Measurements from ENCODE around the gene WNT3A. TPM values are rescaled to one million over a fixed set of nuclear protein-coding genes. Genes with fewer than 3 reads are reported as not detected.

WNT3A gene
- total RNA-seq, 1 experiment from 2014 or later: 1.0 TPM

DNA sequence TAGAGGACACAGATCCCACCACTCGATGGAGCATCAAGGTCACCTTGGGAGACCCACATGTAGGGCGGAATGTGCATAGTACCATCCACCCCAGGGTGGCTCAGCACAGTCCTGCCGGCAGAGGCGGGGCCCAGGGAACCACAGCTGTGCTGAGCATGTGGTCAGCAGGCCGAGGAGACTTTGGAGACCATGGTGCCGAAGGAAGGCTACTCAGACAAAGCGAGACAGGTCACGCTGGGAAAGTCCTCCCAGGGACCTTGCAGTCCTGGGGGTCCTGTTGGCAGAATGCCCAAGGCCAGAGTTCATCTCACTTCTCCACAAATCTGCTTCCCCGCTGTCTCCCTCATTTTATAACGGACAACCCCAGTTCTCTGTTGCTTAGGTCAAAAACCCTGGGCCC is 22.5 kb downstream of the WNT3A start:
- ChIA-PET POLR2A (ENCODE audit: unreplicated experiment) (no interaction called here), CTCF (no interaction called here)
- H3K9me3 ChIP-seq (ENCODE audit: low read length): peaks cover 7% of the 10 kb centered on the region

GRCh38 chr1:228030451-228031201 is 23.8 kb downstream of the WNT3A start:
- Histone ChIP-seq H3K36me3 (ENCODE audit: low read depth, low read length) (no peaks in the 10 kb centered on the region), H2AFZ (ENCODE audit: low read length) (no peak overlapping the region), H3K9me2 (replicated peaks; ENCODE audit: low read length) (no peaks in the 10 kb centered on the region), H3F3A (ENCODE audit: low read length, unreplicated experiment) (no peaks in the 10 kb centered on the region), H3K9ac (ENCODE audit: low read length) (no peak overlapping the region), H3K27me3 (ENCODE audit: low read length) (no peaks in the 10 kb centered on the region), H3K79me2 (ENCODE audit: low read length) (no peaks in the 10 kb centered on the region), H3K9me3 (ENCODE audit: low read length) (peaks cover 7% of the 10 kb centered on the region), H4K20me1 (ENCODE audit: low read length) (no peaks in the 10 kb centered on the region), H3K4me2 (ENCODE audit: low read length) (no peak overlapping the region), H3K4me3 (ENCODE audit: low read length) (no peak overlapping the region), H3K27ac (ENCODE audit: low read length) (no peak overlapping the region), H3K4me1 (ENCODE audit: insufficient read depth, low read length) (no peaks in the 10 kb centered on the region)
- TF ChIP-seq, protein P1, sequence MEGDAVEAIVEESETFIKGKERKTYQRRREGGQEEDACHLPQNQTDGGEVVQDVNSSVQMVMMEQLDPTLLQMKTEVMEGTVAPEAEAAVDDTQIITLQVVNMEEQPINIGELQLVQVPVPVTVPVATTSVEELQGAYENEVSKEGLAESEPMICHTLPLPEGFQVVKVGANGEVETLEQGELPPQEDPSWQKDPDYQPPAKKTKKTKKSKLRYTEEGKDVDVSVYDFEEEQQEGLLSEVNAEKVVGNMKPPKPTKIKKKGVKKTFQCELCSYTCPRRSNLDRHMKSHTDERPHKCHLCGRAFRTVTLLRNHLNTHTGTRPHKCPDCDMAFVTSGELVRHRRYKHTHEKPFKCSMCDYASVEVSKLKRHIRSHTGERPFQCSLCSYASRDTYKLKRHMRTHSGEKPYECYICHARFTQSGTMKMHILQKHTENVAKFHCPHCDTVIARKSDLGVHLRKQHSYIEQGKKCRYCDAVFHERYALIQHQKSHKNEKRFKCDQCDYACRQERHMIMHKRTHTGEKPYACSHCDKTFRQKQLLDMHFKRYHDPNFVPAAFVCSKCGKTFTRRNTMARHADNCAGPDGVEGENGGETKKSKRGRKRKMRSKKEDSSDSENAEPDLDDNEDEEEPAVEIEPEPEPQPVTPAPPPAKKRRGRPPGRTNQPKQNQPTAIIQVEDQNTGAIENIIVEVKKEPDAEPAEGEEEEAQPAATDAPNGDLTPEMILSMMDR (conservative IDR thresholded peaks at IDR 0.05; ENCODE audit: low read depth, low read length): no peak
- TF ChIP-seq EZH2phosphoT487 (IDR thresholded peaks at IDR 0.05; ENCODE audit: borderline replicate concordance, low read length) (no peak), EZH2 (IDR thresholded peaks at IDR 0.05; ENCODE audit: low read length, unreplicated experiment) (no peak)
- CTCF ChIA-PET: interaction anchor here (0.6 kb wide), 1 partner anchor 31 kb away, joined by 3 read pairs; no protein-coding TSS in a partner anchor
- POLR2A ChIA-PET (ENCODE audit: unreplicated experiment): interaction anchor here (0.6 kb wide), 1 partner anchor 14 kb away, joined by 7 read pairs; no protein-coding TSS in a partner anchor
- intact Hi-C loops (cut with micrococcal nuclease): no loop called here
- no peak for DNase-seq
- BruUV-seq (replicated peaks): no TSS peak
- ATAC-seq: no peak

More for the DNA sequence above, 22.5 kb downstream of the WNT3A start:
- Histone ChIP-seq H3F3A (ENCODE audit: low read length, unreplicated experiment) (no peaks in the 10 kb centered on the region), H3K4me1 (ENCODE audit: insufficient read depth, low read length) (no peaks in the 10 kb centered on the region), H3K27ac (ENCODE audit: low read length) (no peak overlapping the region), H3K9me2 (replicated peaks; ENCODE audit: low read length) (no peaks in the 10 kb centered on the region), H3K79me2 (ENCODE audit: low read length) (no peaks in the 10 kb centered on the region), H3K9ac (ENCODE audit: low read length) (no peak overlapping the region), H4K20me1 (ENCODE audit: low read length) (no peaks in the 10 kb centered on the region), H3K4me2 (ENCODE audit: low read length) (no peak overlapping the region), H3K27me3 (ENCODE audit: low read length) (no peaks in the 10 kb centered on the region; the same call in 1 of the 2 replicates), H3K36me3 (ENCODE audit: low read depth, low read length) (no peaks in the 10 kb centered on the region), H2AFZ (ENCODE audit: low read length) (no peak overlapping the region), H3K4me3 (ENCODE audit: low read length) (no peak overlapping the region)
- no peak for ATAC-seq
- DNase-seq: no peak
- no TSS peak for BruUV-seq (replicated peaks)
- TF ChIP-seq EZH2phosphoT487 (IDR thresholded peaks at IDR 0.05; ENCODE audit: borderline replicate concordance, low read length): no peak
- TF ChIP-seq, protein P1 (conservative IDR thresholded peaks at IDR 0.05; ENCODE audit: low read depth, low read length): no peak
- intact Hi-C loops (cut with micrococcal nuclease): no loop called here

All from PC-3 (cell line).